CMK (cell line): ENCODE measurements around the gene PDCD2L.
"Not testable (repeated sequence)": the region's sequence is repeated elsewhere in the genome, so short reads cannot be mapped to it uniquely, and the experiment has no call there.

Experiments
- DNase-seq: peaks from one replicate; pipeline ENCODE4 v3.0.0-alpha.2; 2010; ENCODE audit warnings: low read depth

The PDCD2L gene

DNA sequence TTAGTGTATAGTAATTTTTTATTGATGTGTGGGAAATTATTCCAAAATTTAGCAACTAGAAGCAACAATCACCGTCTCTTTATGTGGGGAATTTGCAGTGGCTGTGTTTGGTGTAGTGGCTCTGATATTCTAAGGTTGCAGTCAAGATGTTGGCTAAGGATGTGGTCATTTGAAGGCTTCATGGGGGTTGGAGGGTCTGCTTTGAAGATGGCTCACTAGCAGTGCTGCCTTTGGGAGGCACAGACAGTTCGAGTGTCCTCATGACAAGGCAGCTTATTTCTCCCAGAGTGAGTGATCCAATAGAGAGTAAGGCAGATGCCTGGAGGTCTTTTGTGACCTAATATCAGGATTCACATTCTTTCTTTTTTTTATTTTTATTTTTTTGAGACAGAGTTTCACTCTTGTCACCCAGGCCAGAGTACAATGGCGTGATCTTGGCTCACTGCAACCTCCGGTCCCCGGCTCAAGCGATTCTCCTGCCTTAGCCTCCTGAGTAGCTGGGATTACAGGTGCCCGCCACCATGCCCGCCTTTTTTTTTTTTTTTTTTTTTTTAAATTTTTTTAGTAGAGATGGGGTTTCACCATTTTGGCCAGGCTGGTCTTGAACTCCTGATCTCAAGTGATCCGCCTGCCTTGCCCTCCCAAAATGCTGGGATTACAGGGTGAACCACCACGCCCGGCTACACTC lies 30.5 kb upstream of the PDCD2L start:
- no peak for DNase-seq

DNA sequence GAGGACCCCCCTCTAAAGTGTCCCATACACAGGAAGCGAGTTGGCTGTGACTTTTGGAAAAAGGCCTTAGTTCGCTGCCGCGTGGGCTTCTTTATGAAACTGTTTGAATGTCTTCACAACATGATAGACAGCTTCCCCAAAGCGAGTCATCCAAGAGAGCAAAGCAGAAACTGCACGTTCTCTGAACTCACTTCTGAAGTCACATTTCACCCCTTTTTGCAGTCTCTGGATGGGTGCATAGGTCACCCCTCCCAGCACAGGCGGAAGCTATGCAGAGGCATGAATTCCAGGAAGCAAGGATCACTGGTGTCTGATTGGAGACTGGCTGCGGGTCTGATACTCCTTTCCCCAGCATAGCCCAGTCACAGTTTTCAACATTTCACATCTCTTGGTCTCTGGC lies 28.6 kb upstream of the PDCD2L start:
- no peak for DNase-seq

DNA sequence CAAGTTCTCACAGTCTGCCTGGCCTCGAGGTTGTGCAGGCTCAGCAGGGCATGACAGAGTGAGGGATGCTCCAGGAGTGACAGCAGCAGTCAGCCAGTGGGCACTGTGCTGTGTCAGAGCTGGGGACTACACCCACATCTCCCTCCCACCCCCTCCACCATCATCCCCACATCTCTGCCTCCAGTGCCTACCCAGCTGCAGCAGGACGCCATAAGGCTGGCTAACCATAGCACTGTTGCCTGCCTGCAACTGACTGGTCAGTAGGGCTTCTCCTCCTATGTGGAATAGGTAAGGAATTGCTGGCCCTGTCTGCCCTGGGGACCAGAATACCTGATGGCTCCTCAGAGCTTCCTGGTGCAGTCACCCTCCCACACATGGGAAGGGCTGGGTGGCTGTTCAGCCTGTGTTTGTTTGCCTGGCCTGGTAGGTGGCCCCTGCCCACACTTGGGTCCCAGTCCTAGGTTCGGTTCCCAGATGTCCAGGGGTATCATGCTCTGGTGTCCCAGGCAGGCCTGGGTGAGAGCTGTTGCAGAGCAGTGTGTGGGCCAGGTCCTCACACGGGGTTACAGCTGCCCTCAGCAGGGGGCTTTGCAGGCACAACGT lies 23.5 kb upstream of the PDCD2L start:
- DNase-seq, result no peak

DNA sequence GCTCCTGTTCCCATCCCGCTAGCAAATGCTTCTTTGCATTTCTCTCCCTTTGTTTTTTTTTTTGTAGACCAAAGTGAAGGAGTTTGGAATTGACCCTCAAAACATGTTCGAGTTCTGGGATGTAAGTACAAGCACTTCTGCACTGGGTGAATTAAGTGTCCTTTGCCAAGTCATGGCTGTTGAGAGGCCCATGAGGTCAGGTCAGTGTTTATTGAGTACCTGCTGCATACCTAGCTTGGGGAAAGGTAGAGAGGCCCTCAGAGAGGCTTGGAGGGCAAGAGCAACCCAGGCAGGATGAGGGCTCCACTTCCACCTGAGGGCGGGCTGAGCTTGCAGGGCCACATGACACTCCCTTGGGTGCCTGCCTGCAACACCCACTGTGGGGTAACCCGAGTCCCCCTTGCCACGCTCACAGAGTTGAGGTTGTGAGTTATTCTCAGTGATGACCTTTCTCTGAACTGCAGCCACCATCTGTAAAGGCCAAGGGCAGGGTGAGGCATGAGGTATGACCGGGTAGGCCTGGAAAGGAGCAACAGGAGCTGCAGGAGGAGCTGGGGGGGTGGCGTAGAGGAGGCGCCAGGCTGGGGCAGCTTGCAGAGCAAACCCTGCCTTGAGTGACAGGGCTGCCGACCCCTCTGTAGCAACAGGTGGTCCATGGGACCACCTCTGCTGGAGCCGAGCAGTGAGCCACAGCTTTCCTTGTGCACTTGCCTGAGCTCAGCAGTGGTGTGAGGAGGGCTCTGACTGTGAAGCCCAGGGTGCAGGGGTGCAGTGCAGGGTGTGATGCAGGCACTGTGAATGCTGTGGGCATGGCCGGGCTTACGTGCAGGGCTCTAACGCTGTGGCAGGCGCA lies 22.6 kb upstream of the PDCD2L start:
- no peak for DNase-seq

DNA sequence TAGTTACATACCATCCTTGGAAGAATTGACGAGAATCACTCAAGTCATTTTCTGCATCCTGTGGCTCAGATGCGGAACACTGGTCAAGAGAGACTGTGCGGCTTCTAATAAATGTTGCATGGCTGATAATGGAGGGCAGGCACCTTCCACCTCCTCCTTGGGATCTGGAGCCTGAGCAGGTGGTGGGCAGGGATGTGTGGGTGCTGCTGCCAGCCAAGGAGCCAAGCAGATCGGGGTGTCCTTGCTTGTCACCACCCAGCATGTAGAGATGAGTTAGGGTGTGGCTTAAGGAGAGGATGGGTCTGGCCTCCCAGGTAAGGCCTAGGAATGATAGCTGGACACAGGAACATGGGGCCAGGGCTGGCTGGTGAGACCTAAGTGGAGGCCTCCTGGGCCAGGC lies 21.7 kb upstream of the PDCD2L start:
- DNase-seq, result no peak

DNA sequence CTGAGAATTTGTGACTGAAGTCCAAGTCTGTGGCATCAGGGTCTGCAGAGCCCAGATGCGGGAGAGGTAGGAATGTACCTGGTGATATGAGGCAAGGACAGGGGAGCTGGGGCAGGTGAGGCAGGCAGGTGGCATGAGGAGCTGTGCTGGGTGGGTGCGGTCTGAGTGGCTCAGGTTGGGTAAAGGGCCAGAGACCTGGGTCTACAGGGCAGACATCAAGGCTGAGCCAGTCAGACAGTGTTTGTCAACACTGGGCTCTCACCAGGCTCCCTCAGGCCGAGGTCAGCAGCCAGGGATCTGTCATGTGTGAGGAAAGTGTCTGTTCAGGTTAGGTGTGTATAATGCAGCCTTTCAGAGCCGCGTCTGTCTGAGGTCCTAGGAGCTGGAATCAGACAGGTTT lies 20.6 kb upstream of the PDCD2L start:
- no peak for DNase-seq

DNA sequence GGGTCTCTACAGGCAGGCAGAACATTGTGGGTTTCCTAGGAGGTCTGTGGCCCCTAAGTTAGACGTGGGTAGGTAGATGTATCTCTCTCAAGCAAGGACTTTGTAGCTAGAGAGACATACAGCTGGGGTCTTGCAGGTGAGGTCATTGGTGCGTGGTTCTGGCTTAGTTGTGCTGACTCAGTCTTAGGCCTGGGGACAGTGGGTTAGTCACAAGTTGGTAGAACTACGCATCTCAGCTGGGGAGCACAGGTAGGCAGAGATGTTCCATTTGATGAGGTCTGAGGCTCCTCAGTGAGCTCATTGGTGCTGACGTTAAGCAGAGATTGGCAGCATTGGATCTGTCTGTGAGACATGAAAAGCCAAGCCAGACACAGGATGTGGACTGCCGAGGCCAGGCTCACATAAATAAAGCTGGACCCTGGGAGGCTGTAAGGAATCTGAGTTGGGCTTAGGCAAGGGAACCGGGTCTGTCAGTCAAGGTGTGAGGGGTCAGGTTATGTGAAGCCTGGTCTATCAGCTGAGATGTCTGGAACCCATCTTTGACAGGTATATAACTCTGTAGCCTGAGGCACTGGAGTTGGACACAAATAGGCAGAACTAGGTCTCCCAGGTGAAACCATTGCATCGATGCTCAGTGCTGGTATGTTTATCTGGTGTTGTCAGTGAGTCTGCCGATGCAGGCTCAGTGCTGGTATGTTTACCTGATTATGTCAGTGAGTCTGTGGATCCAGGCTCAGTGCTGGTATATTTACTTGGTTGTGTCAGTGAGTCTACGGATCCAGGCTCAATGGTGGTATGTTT lies 17.4 kb upstream of the PDCD2L start:
- DNase-seq, result no peak

DNA sequence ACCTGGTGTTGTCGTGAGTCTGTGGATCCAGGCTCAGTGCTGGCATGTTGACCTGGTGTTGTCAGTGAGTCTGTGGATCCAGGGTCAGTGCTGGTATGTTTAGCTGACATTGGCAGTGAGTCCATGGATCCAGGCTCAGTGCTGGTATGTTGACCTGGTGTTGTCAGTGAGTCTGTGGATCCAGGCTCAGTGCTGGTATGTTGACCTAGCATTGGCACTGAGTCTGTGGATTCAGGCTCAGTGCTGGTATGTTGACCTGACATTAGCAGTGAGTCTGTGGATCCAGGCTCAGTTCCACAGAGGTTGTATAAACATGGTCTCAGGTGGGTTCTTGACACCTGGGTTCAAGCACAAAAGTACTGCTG lies 16.8 kb upstream of the PDCD2L start:
- no peak for DNase-seq

DNA sequence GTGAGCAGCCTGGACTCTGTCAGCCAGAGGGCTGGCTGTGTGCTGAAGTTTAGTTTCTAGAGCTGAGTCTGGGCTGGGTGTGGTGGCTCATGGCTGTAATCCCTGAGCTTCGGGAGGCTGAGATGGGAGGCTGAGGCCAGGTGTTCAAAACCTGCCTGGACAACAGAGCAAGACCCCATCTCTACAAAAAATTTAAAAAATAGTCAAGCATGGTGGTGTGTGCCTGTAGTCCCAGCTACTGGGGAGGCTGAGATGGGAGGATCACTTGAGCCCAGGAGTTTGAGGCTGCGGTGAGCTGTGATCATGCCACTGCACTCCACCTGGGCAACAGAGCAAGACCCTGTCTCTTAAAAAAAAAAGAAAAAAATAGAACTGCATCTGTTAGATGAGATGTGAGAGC lies 15.5 kb upstream of the PDCD2L start:
- DNase-seq, result not testable (repeated sequence)

DNA sequence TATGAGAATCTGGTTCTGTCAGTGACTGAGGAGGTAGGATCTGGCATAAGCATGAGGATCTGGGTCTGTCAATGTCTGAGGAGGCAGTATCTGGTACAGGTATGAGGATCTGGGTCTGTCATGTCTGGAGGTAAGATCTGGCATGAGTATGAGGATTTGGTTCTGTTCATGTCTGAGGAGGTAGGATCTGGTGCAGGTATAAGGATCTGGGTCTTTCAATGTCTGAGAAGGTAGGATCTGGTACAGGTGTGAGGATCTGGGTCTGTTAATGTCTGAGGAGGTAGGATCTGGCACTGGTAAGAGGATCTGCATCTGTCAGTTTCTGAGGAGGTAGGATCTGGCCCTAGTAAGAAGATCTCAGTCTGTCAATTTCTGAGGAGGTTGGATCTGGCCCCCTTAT lies 12.4 kb upstream of the PDCD2L start:
- DNase-seq, result no peak

DNA sequence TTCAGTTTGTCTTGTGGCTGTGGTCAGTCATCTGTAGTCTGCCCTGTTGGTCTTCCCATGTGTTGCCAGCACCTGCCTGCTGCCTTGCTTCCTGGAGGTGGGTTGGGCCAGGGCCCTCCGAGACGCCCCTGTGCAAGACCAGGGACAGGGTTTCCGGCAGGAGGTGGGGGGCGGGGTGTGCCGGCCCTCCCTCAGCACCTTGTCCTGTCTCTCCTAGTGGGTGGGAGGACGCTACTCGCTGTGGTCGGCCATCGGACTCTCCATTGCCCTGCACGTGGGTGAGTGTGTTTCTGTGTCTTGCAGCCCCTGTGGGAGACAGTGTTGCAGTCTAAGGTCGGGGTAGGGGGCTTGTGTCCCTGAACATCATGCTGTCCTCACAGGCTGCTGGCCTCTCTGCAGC lies 11.2 kb upstream of the PDCD2L start:
- DNase-seq, result no peak

DNA sequence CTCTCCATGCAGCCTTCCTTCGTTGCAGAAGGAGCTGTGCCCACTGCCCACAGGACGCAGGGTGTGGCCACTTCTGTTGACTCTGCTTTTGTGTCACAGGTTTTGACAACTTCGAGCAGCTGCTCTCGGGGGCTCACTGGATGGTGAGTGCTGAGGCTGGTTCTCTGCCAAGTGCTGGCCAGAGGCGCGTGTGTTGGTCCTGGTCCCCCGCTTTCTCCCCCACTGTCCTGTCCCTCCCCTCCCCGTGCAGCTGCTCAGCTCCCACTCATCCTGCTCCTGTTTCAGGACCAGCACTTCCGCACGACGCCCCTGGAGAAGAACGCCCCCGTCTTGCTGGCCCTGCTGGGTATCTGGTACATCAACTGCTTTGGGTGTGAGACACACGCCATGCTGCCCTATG lies 10.6 kb upstream of the PDCD2L start:
- DNase-seq, result no peak

DNA sequence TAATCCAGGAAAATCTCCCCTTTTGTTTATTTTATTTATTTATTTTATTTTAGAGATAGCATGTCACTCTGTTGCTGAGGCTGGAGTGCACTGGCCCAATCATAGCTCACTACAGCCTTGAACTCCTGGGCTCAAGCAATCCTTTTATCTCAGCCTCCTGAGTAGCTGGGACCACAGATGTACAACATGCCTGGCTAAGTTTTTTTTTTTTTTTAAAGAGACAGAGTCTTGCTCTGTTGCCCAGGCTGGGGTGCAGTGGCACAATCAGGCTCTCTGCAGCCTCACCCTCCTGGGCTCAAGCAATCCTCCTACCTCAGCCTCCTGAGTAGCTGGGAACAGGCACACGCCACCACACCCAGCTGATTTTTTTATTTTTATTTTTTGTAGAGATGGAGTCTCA lies 6.3 kb upstream of the PDCD2L start:
- no peak for DNase-seq

DNA sequence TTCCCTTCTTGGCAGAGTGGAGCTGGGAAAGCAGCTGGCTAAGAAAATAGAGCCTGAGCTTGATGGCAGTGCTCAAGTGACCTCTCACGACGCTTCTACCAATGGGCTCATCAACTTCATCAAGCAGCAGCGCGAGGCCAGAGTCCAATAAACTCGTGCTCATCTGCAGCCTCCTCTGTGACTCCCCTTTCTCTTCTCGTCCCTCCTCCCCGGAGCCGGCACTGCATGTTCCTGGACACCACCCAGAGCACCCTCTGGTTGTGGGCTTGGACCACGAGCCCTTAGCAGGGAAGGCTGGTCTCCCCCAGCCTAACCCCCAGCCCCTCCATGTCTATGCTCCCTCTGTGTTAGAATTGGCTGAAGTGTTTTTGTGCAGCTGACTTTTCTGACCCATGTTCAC lies 4.3 kb upstream of the PDCD2L start:
- DNase-seq, result no peak

DNA sequence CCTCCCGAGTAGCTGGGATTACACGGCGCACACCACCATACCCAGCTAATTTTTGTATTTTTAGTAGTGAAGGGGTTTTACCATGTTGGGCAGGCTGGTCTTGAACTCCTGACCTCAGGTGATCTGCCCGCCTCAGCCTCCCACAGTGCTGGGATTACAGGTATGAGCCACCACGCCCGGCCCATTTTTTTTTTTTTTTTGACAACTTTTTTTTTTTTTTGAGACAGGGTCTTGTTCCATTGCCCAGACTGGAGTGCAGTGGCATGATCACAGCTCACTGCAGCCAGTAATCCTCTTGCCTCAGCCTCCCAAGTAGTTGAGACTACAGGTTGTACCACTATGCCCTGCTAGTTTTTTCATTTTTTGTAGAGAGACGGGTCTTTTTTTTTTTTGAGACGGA lies 3.4 kb upstream of the PDCD2L start:
- not testable (repeated sequence) for DNase-seq

DNA sequence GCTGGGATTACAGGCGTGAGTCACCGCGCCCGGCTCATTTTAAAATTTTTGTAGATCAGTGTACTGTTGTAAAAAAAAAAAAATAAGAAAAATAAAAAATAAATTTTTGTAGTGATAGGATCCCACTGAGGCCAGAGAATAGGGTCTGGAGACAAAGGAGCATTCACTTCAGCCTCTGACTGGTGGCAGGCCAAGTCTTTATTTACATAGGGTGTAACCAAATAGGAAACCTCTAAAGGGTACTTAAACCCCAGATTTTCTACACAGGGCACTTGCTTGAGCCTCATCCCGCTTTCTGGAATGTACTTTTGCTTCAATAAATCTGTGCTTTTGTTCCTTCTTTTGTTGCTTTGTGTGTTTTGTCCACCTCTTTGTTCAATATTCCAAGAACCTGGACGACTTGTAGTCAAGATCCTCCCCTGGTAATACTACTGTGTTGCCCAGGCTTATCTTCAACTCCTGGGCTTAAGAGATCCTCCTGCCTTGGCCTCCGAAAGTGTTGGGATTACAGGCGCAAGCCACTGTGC lies 2.1 kb upstream of the PDCD2L start:
- DNase-seq, result no peak

DNA sequence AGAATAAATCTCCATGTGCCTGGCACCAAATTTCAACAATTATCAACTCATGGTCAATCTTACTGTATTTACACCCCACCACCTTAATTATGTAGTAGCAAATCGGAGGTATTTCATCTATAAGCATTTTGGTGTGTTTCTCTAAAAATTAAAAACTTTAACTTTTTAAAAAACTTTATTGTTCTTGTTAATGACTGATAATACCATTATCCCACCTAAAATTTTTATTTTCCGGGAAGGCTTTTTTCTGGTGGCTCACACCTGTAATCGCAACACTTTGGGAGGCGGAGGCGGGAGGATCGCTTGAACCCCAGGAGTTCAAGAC lies 453 bp upstream of the PDCD2L start:
- no peak for DNase-seq

DNA sequence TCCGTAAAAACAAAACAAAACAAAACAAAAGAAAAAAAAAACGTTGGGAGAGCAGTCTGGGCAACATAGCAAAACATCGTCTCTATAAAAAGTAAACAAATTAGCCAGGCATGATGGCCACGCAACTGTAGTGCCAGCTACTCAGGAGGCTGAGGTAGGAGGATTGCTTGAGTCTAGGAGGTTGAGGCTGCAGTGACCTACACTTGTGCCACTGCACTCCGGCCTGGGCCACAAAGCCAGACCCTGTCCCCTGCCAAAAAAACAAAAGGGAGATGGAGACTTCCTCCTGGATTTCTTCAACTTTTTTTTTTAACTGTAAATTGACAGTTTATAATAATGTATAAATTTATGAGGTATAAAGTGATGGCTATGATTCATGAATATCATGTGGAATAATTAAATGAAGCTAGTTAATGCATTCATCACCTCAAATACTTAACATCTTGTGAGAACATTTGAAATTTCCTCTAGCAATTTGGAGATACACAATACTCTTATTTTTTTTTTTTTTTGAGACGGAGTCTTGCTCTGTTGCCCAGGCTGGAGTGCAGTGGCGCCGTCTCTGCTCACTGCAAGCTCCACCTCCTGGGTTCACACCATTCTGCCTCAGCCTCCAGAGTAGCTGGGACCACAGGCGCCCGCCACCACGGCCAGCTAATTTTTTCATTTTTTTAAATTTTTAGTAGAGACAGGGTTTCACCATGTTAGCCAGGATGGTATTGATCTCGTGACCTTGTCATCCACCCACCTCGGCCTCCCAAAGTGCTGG lies 1.9 kb downstream of the PDCD2L start:
- no peak for DNase-seq

DNA sequence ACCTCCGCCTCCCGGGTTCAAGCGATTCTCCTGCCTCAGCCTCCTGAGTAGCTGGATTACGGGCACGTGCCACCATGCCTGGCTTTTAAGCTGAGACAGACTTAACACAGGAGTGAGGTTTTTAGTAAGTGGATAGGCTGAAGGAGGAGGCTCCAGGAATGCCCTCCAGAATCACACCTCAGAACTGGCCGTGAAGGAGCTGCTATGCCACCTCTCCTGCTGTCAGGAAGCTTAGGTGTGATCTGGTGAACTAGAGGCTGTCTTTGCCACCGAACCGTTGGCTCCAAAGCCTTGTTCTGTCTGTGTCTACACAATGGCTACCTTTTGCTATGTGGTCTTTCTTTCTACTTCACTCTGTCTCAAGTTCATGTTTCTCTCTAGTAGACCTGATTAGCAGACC lies 4.2 kb downstream of the PDCD2L start:
- DNase-seq, result no peak

DNA sequence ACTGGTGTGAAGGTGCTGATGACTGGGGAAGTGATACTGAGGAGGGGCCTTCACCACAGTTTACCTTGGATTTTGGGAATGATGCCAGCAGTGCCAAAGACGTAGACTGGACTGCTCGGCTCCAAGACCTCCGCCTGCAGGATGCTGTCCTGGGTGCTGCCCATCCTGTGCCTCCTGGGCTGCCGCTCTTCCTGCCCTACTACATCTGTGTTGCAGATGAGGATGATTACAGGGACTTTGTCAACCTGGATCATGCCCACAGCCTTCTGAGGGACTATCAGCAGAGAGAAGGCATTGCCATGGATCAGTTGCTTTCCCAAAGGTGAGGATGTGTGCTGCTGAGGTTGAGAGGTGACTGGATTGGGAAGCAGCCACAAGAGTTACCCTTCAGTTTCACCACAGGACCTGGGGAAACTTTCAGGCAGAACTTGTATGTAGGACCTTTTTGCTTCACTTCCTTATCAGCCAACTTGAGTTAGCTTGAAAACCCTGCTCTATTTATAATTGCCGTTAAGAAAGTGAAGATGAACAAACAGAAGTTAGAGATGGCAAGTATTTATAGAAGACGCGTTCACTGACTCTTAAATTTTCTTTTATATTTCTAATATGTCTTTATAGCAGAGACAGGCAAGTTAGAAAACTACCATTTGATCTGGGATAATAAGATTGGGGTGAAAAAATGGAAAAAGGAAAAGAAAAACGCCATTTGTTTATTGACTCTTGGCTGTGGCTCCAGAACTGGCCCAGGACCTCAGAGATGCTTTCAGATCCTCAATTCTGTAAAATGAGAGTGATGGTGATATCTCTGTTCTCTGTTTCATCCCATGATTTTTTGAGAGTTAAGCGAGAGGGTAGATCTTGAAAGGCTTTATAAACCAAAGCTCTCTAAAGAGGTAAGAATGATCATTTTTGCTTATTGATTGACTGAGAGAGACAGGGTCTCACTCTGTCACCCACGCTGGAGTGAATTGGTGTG lies 5.3 kb downstream of the PDCD2L start:
- no peak for DNase-seq

DNA sequence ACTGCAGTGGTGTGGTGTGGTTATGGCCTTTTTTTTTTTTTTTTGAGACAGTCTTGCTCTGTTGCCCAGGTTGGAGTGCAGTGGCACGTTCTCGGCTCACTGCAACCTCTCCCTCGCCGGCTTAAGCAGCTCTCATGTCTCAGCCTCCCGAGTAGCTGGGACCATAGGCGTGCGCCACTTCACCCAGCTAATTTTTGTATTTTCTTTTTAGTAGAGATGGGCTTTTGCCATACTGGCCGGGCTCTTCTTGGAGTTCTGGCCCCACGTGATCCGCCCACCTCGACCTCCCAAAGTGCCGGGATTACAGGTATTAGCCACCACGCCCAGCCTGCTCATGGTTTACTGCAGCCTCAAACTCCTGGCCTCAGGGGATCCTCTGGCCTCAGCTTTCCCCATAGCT lies 7.0 kb downstream of the PDCD2L start:
- DNase-seq, result no peak
